Stimulated activated CD4-positive, alpha-beta T cell treated with anti-CD3 and anti-CD28 coated beads, TNF-alpha, amount 100 ng/mL, for 1 hour (primary cell): Measurements from ENCODE around the gene CFAP20.
"Not testable (repeated sequence)": the region's sequence is repeated elsewhere in the genome, so short reads cannot be mapped to it uniquely, and the experiment has no call there.

Experiments
- DNase-seq, 3 donors: peaks; one replicate each; pipeline ENCODE4 v3.0.0-alpha.2; 2020; ENCODE audit warnings: low read depth in 3 of 3, low spot score in 1 of 3

The CFAP20 gene

GRCh38 chr16:58098207-58099096, 30.7 kb downstream of the CFAP20 start:
- DNase-seq: no peak

GRCh38 chr16:58096249-58096648, 32.9 kb downstream of the CFAP20 start:
- no peak for DNase-seq

GRCh38 chr16:58095575-58095960, 33.6 kb downstream of the CFAP20 start:
- DNase-seq: not testable (repeated sequence)

GRCh38 chr16:58094791-58095574, 34.2 kb downstream of the CFAP20 start:
- no peak for DNase-seq

GRCh38 chr16:58094026-58094425, 35.2 kb downstream of the CFAP20 start:
- DNase-seq: no peak

GRCh38 chr16:58090396-58090795, 38.8 kb downstream of the CFAP20 start:
- DNase-seq: not testable (repeated sequence)

- DNase-seq: no peak
Observed at GRCh38 chr16:58088091-58088490, 41.1 kb downstream of the CFAP20 start.

GRCh38 chr16:58087209-58087913, 41.8 kb downstream of the CFAP20 start:
- DNase-seq: no peak

GRCh38 chr16:58086381-58087208, 42.6 kb downstream of the CFAP20 start:
- no peak for DNase-seq

GRCh38 chr16:58085584-58086251, 43.5 kb downstream of the CFAP20 start:
- no peak for DNase-seq

GRCh38 chr16:58085171-58085570, 44.0 kb downstream of the CFAP20 start:
- DNase-seq: no peak

- no peak for DNase-seq
Observed at GRCh38 chr16:58084635-58085034, 44.5 kb downstream of the CFAP20 start.

- no peak for DNase-seq
Observed at GRCh38 chr16:58082381-58082780, 46.8 kb downstream of the CFAP20 start.

GRCh38 chr16:58080657-58081056, 48.5 kb downstream of the CFAP20 start:
- not testable (repeated sequence) for DNase-seq

- DNase-seq: no peak
Observed at GRCh38 chr16:58077796-58078195, 51.4 kb downstream of the CFAP20 start.

- no peak for DNase-seq
Observed at GRCh38 chr16:58076514-58076913, 52.7 kb downstream of the CFAP20 start.

- no peak for DNase-seq
Observed at GRCh38 chr16:58074657-58075056, 54.5 kb downstream of the CFAP20 start.

GRCh38 chr16:58073086-58073485, 56.1 kb downstream of the CFAP20 start:
- not testable (repeated sequence) for DNase-seq

- not testable (repeated sequence) for DNase-seq
Observed at GRCh38 chr16:58072134-58072533, 57.0 kb downstream of the CFAP20 start.

- DNase-seq: no peak
Observed at GRCh38 chr16:58070585-58070984, 58.6 kb downstream of the CFAP20 start.
